ENCODE results near the gene ZNF343. TPM values are rescaled to one million over a fixed set of nuclear protein-coding genes. Genes with fewer than 3 reads are reported as not detected.

The ZNF343 gene
- total RNA-seq, 1 experiment from 2014 or later: 12.0 TPM

- no peak overlapping the region for H3K9ac ChIP-seq (ENCODE audit: low read length)
- RAD21 ChIA-PET (ENCODE audit: low non-redundant PET in 1 of 2, low total read pairs in 2 of 2, uncharacterized antibody in 2 of 2, unreplicated experiment in 2 of 2): no interaction called here
Observed at GRCh38 chr20:2485661-2486060, 23.1 kb downstream of the ZNF343 start.

More at GRCh38 chr20:2485661-2486060, 23.1 kb downstream of the ZNF343 start:
- peaks cover 29 to 31% of the 10 kb centered on the region in 2 experiments for H3K36me3 ChIP-seq (ENCODE audit: control insufficient read depth in 1 of 2, insufficient read depth in 2 of 2, low read length in 2 of 2)
- H3K4me1 ChIP-seq (ENCODE audit: control insufficient read depth in 1 of 2, insufficient read depth in 2 of 2, low read length in 2 of 2): no peaks in the 10 kb centered on the region
- no peak for ATAC-seq
- TF ChIP-seq SP1 (IDR thresholded peaks at IDR 0.05; ENCODE audit: low read depth) (no peak), EGR1 (IDR thresholded peaks at IDR 0.05; ENCODE audit: low read depth) (no peak), POLR2A (IDR thresholded peaks at IDR 0.05; ENCODE audit: borderline replicate concordance, extremely low read depth, insufficient read depth, insufficient read length) (no peak), CBX3 (IDR thresholded peaks at IDR 0.05; ENCODE audit: low read depth) (no peak), CEBPB (IDR thresholded peaks at IDR 0.05; ENCODE audit: low read depth) (no peak), CTCF (IDR thresholded peaks at IDR 0.05 in 2 of 3, conservative IDR thresholded peaks at IDR 0.05 in 1 of 3; ENCODE audit: borderline replicate concordance in 1 of 3, insufficient read depth in 1 of 3, low read depth in 2 of 3, low read length in 2 of 3) (no peak), ZNF274 (IDR thresholded peaks at IDR 0.05; ENCODE audit: low read depth, low read length) (no peak), JUND (IDR thresholded peaks at IDR 0.05) (no peak), TCF7L2 (IDR thresholded peaks at IDR 0.05; ENCODE audit: borderline replicate concordance, extremely low read depth, insufficient read depth, insufficient read length) (no peak), ZFX (IDR thresholded peaks at IDR 0.05) (no peak), EZH2phosphoT487 (IDR thresholded peaks at IDR 0.05; ENCODE audit: borderline replicate concordance) (no peak), MAX (IDR thresholded peaks at IDR 0.05) (no peak)
- H2AFZ ChIP-seq (ENCODE audit: low read depth, low read length, poor library complexity, severe bottlenecking): no peak overlapping the region
- intact Hi-C loops (cut with micrococcal nuclease): no loop called here
- DNase-seq (ENCODE audit: low read depth, low spot score): no peak
- H3K4me2 ChIP-seq (ENCODE audit: low read length): no peak overlapping the region
- CTCF ChIA-PET: no interaction called here
- H3K27me3 ChIP-seq (ENCODE audit: insufficient read depth, low read length): no peaks in the 10 kb centered on the region
- H3K79me2 ChIP-seq (ENCODE audit: insufficient read depth, low read length): no peaks in the 10 kb centered on the region
- POLR2A ChIA-PET: no interaction called here
- no peaks in the 10 kb centered on the region for H3K9me3 ChIP-seq (ENCODE audit: control insufficient read depth in 1 of 2, insufficient read depth in 1 of 2, low read depth in 1 of 2, low read length in 2 of 2)
- no peak overlapping the region for H3K27ac ChIP-seq (ENCODE audit: low read depth, low read length)
- no peak overlapping the region for H3K4me3 ChIP-seq (replicated peaks in 1 of 2; ENCODE audit: low read depth in 1 of 2, low read length in 2 of 2)
- no peaks in the 10 kb centered on the region for H4K20me1 ChIP-seq (ENCODE audit: insufficient read depth)
- no peaks in the 10 kb centered on the region for H3K9me2 ChIP-seq (ENCODE audit: insufficient read depth)
- no TSS peak for BruUV-seq (replicated peaks)
